H9 (cell line): ENCODE data around the gene ZSCAN9. TPM values are rescaled to one million over a fixed set of nuclear protein-coding genes. Genes with fewer than 3 reads are reported as not detected.
A peak's percentile ranks its signal among the peaks of the same experiment; 100 is the strongest.

Source experiments
- DNase-seq: peaks from one replicate; pipeline ENCODE4 v3.0.0-alpha.2; 2017
- H2AFZ ChIP-seq: one replicate; pipeline ENCODE4 v1.6.1; 2013; ENCODE audit warnings: mild to moderate bottlenecking, low read length, control low read depth, moderate library complexity
- H2AK5ac ChIP-seq: 2 replicates; pipeline ENCODE4 v1.6.1; 2013; ENCODE audit warnings: low read length, control low read depth, mixed read lengths; ENCODE audit not compliant: insufficient read length
- H2BK120ac ChIP-seq: one replicate; pipeline ENCODE4 v1.6.1; 2013; ENCODE audit warnings: low read depth, mild to moderate bottlenecking, low read length, control low read depth, inconsistent platforms; ENCODE audit not compliant: poor library complexity, severe bottlenecking
- H2BK12ac ChIP-seq: 2 replicates; pipeline ENCODE4 v1.6.1; 2013; ENCODE audit warnings: low read length, control low read depth, mixed read lengths, low read depth; ENCODE audit not compliant: insufficient read length
- H2BK15ac ChIP-seq: 2 replicates; pipeline ENCODE4 v1.6.1; 2013; ENCODE audit warnings: low read depth, low read length, control low read depth
- H2BK20ac ChIP-seq: one replicate; pipeline ENCODE4 v1.6.1; 2013; ENCODE audit warnings: low read depth, mild to moderate bottlenecking, low read length, control low read depth, inconsistent platforms; ENCODE audit not compliant: poor library complexity, severe bottlenecking
- H2BK5ac ChIP-seq: 2 replicates; pipeline ENCODE4 v1.6.1; 2013; ENCODE audit warnings: low read length, control low read depth, mixed read lengths; ENCODE audit not compliant: insufficient read length
- H3K14ac ChIP-seq: 2 replicates; pipeline ENCODE4 v1.6.1; 2013; ENCODE audit warnings: low read length, control low read depth; ENCODE audit not compliant: insufficient read depth
- H3K18ac ChIP-seq: 2 replicates; pipeline ENCODE4 v1.6.1; 2013; ENCODE audit warnings: low read depth, mild to moderate bottlenecking, mixed read lengths, low read length, control low read depth; ENCODE audit not compliant: insufficient read length
- H3K23ac ChIP-seq: 2 replicates; pipeline ENCODE4 v1.6.1; 2013; ENCODE audit warnings: low read length, control low read depth, mixed read lengths, low read depth; ENCODE audit not compliant: insufficient read length
- H3K23me2 ChIP-seq: 2 replicates; pipeline ENCODE4 v1.6.1; 2013; ENCODE audit warnings: low read depth, mild to moderate bottlenecking, mixed read lengths, low read length, control low read depth; ENCODE audit not compliant: insufficient read length, poor library complexity, severe bottlenecking
- H3K27ac ChIP-seq: 2 replicates; pipeline ENCODE4 v1.5.1; 2013; ENCODE audit warnings: low read length, control low read depth, mixed read lengths, low read depth; ENCODE audit not compliant: insufficient read length
- H3K27me3 ChIP-seq: 2 replicates; pipeline ENCODE4 v1.6.1; 2013; ENCODE audit warnings: low read length, control low read depth, inconsistent platforms; ENCODE audit not compliant: insufficient read depth
- H3K4ac ChIP-seq: 2 replicates; pipeline ENCODE4 v1.6.1; 2013; ENCODE audit warnings: low read depth, mild to moderate bottlenecking, control low read depth, inconsistent platforms, low read length, moderate library complexity
- H3K4me1 ChIP-seq: 2 replicates; pipeline ENCODE4 v1.6.1; 2013; ENCODE audit warnings: low read length, control low read depth, inconsistent platforms; ENCODE audit not compliant: insufficient read depth
- H3K4me2 ChIP-seq: 2 replicates; pipeline ENCODE4 v1.6.1; 2013; ENCODE audit warnings: low read length, control low read depth, mixed read lengths; ENCODE audit not compliant: insufficient read length, insufficient read depth
- H3K56ac ChIP-seq: 2 replicates; pipeline ENCODE4 v1.6.1; 2013; ENCODE audit warnings: low read depth, mild to moderate bottlenecking, mixed read lengths, low read length, control low read depth; ENCODE audit not compliant: insufficient read length
- H3K79me1 ChIP-seq: 2 replicates; pipeline ENCODE4 v1.6.1; 2013; ENCODE audit warnings: low read depth, mild to moderate bottlenecking, moderate library complexity, low read length, control low read depth, inconsistent platforms; ENCODE audit not compliant: insufficient read depth, poor library complexity, severe bottlenecking
- H3K79me2 ChIP-seq: 2 replicates; pipeline ENCODE4 v1.6.1; 2013; ENCODE audit warnings: low read length, control low read depth, inconsistent platforms; ENCODE audit not compliant: insufficient read depth
- H3K9ac ChIP-seq: 2 replicates; pipeline ENCODE4 v1.6.1; 2013; ENCODE audit warnings: low read length, control low read depth, mixed read lengths; ENCODE audit not compliant: insufficient read length; ENCODE audit errors: extremely low read depth
- H3K9me3 ChIP-seq: one replicate; pipeline ENCODE4 v1.6.1; 2013; ENCODE audit warnings: low read depth, low read length, inconsistent platforms; ENCODE audit not compliant: control insufficient read depth
- H3T11ph ChIP-seq: one replicate; pipeline ENCODE4 v1.6.1; 2013; ENCODE audit warnings: mild to moderate bottlenecking, low read length, control low read depth, inconsistent platforms
- H4K20me1 ChIP-seq: one replicate; pipeline ENCODE4 v1.6.1; 2013; ENCODE audit not compliant: control insufficient read depth, insufficient read length, insufficient read depth
- H4K5ac ChIP-seq: 2 replicates; pipeline ENCODE4 v1.6.1; 2013; ENCODE audit warnings: low read depth, mild to moderate bottlenecking, mixed read lengths, low read length, control low read depth; ENCODE audit not compliant: insufficient read length
- H4K8ac ChIP-seq: replicated peaks from 2 replicates; pipeline ENCODE4 v1.6.1; 2013; ENCODE audit warnings: low read length, control low read depth, mixed read lengths, low read depth; ENCODE audit not compliant: insufficient read length
- H4K91ac ChIP-seq: 2 replicates; pipeline ENCODE4 v1.6.1; 2013; ENCODE audit warnings: low read depth, mild to moderate bottlenecking, moderate library complexity, mixed read lengths, low read length, control low read depth; ENCODE audit not compliant: insufficient read length
- H3K27ac Mint-ChIP-seq, 3 experiments: 2 replicates in 2 of 3; 3 replicates in 1 of 3; pipeline ENCODE4 v1.8.0; 2020 to 2021; ENCODE audit warnings: mixed read lengths in 3 of 3, mild to moderate bottlenecking in 1 of 3, moderate library complexity in 1 of 3
- H3K27me3 Mint-ChIP-seq: 2 replicates; pipeline ENCODE4 v1.8.0; 2021; ENCODE audit warnings: low read depth, mild to moderate bottlenecking, moderate library complexity, mixed read lengths
- H3K36me3 Mint-ChIP-seq, 3 experiments: 2 replicates in 2 of 3; 3 replicates in 1 of 3; pipeline ENCODE4 v1.8.0; 2020 to 2021; ENCODE audit warnings: low read depth in 3 of 3, mixed read lengths in 3 of 3; ENCODE audit not compliant: insufficient read depth in 1 of 3
- H3K4me1 Mint-ChIP-seq, 2 experiments: 2 replicates each; pipeline ENCODE4 v1.8.0; 2020; ENCODE audit warnings: mixed read lengths in 2 of 2
- H3K4me3 Mint-ChIP-seq, 2 experiments: 2 replicates in 1 of 2; 3 replicates in 1 of 2; pipeline ENCODE4 v1.8.0; 2020 to 2021; ENCODE audit warnings: mild to moderate bottlenecking in 2 of 2, mixed read lengths in 2 of 2, moderate library complexity in 1 of 2
- H3K9me3 Mint-ChIP-seq, 2 experiments: 2 replicates in 1 of 2; 3 replicates in 1 of 2; pipeline ENCODE4 v1.8.0; 2020; ENCODE audit warnings: mild to moderate bottlenecking in 2 of 2, mixed read lengths in 2 of 2, moderate library complexity in 1 of 2
- CTCF ChIP-seq: fragments of 200-600 bp; sonication (generic); conservative IDR thresholded peaks from 3 replicates; pipeline ENCODE4 v1.8.0; 2021; ENCODE audit warnings: antibody characterized with exemption, mild to moderate bottlenecking
- WGBS: extraction: QIAGEN DNeasy Blood & Tissue Kit; methylation state at CpG from one replicate; pipeline ENCODE4 v1.1.7; 2013; ENCODE audit warnings: missing lambda C conversion rate, low lambda C conversion rate, mixed read lengths; ENCODE audit not compliant: insufficient read length; ENCODE audit errors: extremely low coverage; 5-methylcytosine and 5-hydroxymethylcytosine counted together
- total RNA-seq: library from RNA; stranded (reverse); gene quantifications from 2 replicates; pipeline ENCODE4 v1.2.1, GENCODE V29; 2021

ZSCAN9 gene
- total RNA-seq, 1 experiment from 2014 or later = 11.5 TPM

- H3K27ac Mint-ChIP-seq = no peak overlapping the region
- Histone ChIP-seq H3K23me2 (peaks cover 8% of the 10 kb centered on the region), H3K27ac (no peak overlapping the region), H3K56ac (no peak overlapping the region), H3K4me1 (no peaks in the 10 kb centered on the region), H2AK5ac (no peak overlapping the region), H3K4ac (no peak overlapping the region), H3K79me1 (no peaks in the 10 kb centered on the region), H3K79me2 (no peaks in the 10 kb centered on the region), H3K18ac (no peak overlapping the region), H2BK15ac (no peak overlapping the region), H2AFZ (no peak overlapping the region), H2BK12ac (no peak overlapping the region), H3K9ac (no peak overlapping the region), H3K23ac (no peak overlapping the region), H4K20me1 (no peaks in the 10 kb centered on the region), H4K5ac (no peak overlapping the region), H2BK20ac (no peak overlapping the region), H3T11ph (no peak overlapping the region), H3K9me3 (no peaks in the 10 kb centered on the region), H4K8ac (no peak overlapping the region), H3K14ac (no peak overlapping the region), H2BK5ac (no peak overlapping the region), H2BK120ac (no peak overlapping the region), H3K27me3 (peaks cover 4% of the 10 kb centered on the region; the same call in 1 of the 2 replicates), H3K4me2 (peak overlapping the region; percentile 66), H4K91ac (no peak overlapping the region)
- no peaks in the 10 kb centered on the region for H3K9me3 Mint-ChIP-seq
- peaks cover 80% of the 10 kb centered on the region for H3K27me3 Mint-ChIP-seq
- DNase-seq = no peak
- H3K4me1 Mint-ChIP-seq = peaks cover 8 to 26% of the 10 kb centered on the region in 2 experiments
- TF ChIP-seq CTCF = no peak
- H3K36me3 Mint-ChIP-seq = no peaks in the 10 kb centered on the region; a peak in 1 of 7 replicates
- peak overlapping the region; percentile 74 to 83; a peak in 4 of 5 replicates for H3K4me3 Mint-ChIP-seq
- WGBS = no CpG with 5 or more reads among the region's 12 CpGs
These were observed 7.2 kb upstream of the ZSCAN9 start for GRCh38 chr6:28217890-28218289.
